HG03064 (cell line): ENCODE results near the gene HCAR3.
"Not testable (repeated sequence)": the region's sequence is repeated elsewhere in the genome, so short reads cannot be mapped to it uniquely, and the experiment has no call there.

ENCODE experiments used
- ATAC-seq: cut with Tn5 transposase; IDR thresholded peaks from one replicate; pipeline ENCODE4 v1.9.1; 2021; ENCODE audit warnings: low read depth; ENCODE audit not compliant: unreplicated experiment

Gene HCAR3

GRCh38 chr12:122676015-122676414 is 40.6 kb downstream of the HCAR3 start:
- ATAC-seq: not testable (repeated sequence)

GRCh38 chr12:122672515-122672914 is 44.1 kb downstream of the HCAR3 start:
- no peak for ATAC-seq

- no peak for ATAC-seq
Observed at GRCh38 chr12:122669397-122670070, 47.1 kb downstream of the HCAR3 start.

- ATAC-seq: no peak
Observed at GRCh38 chr12:122668268-122668667, 48.3 kb downstream of the HCAR3 start.

GRCh38 chr12:122665759-122666158 is 50.9 kb downstream of the HCAR3 start:
- ATAC-seq: no peak

- ATAC-seq: no peak
Observed at GRCh38 chr12:122665349-122665748, 51.3 kb downstream of the HCAR3 start.
